Measurements from ENCODE around the gene TMEM41B.

GRCh38 chr11:9362393-9362863, 48.0 kb upstream of the TMEM41B start:
- no peak for TF ChIP-seq POLR2A (IDR thresholded peaks at IDR 0.05)
- TF ChIP-seq, protein P1, sequence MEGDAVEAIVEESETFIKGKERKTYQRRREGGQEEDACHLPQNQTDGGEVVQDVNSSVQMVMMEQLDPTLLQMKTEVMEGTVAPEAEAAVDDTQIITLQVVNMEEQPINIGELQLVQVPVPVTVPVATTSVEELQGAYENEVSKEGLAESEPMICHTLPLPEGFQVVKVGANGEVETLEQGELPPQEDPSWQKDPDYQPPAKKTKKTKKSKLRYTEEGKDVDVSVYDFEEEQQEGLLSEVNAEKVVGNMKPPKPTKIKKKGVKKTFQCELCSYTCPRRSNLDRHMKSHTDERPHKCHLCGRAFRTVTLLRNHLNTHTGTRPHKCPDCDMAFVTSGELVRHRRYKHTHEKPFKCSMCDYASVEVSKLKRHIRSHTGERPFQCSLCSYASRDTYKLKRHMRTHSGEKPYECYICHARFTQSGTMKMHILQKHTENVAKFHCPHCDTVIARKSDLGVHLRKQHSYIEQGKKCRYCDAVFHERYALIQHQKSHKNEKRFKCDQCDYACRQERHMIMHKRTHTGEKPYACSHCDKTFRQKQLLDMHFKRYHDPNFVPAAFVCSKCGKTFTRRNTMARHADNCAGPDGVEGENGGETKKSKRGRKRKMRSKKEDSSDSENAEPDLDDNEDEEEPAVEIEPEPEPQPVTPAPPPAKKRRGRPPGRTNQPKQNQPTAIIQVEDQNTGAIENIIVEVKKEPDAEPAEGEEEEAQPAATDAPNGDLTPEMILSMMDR (IDR thresholded peaks at IDR 0.05): no peak
